ENCODE data around the gene RAB22A.

Gene RAB22A

DNA sequence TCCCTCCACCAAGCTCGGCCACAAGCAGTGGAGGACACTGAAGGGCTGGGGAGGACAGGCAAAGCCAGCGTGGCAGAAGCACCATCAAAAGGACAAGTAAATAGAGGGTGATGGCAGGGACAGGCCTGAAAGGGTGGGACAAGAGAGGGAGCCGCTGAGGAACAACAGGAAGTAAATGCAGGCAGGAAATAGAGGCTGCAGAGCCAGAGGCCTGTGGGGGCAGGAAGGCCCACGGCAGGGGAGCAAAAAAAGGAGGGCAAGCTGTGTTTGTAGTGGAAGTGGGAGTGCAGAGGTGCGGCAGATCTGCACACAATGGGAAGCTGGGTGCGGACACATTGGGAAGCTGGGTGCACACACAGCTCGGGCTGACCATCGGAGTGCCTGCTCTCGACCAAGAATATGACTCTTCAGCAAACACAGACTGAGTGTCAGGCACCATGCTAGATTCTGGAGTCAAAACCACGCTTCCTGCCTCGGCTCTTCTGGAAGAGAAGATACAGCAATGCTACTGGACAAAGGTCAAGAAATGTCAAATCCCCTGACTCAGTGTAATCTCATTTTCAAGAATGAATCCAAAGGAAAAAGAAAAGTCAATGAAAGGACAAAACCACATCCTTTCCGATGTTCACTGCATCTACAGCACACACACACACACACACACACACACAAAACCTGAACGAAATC lies 40.4 kb upstream of the RAB22A start:
- peak; percentile 41 for DNase-seq (ENCODE audit: low read depth)
- no peak overlapping the region for H3K4me3 ChIP-seq (ENCODE audit: low read depth, low read length)
- TF ChIP-seq POLR2A (IDR thresholded peaks at IDR 0.05; ENCODE audit: extremely low read depth, insufficient read length), result no peak
- TF ChIP-seq, protein P1, sequence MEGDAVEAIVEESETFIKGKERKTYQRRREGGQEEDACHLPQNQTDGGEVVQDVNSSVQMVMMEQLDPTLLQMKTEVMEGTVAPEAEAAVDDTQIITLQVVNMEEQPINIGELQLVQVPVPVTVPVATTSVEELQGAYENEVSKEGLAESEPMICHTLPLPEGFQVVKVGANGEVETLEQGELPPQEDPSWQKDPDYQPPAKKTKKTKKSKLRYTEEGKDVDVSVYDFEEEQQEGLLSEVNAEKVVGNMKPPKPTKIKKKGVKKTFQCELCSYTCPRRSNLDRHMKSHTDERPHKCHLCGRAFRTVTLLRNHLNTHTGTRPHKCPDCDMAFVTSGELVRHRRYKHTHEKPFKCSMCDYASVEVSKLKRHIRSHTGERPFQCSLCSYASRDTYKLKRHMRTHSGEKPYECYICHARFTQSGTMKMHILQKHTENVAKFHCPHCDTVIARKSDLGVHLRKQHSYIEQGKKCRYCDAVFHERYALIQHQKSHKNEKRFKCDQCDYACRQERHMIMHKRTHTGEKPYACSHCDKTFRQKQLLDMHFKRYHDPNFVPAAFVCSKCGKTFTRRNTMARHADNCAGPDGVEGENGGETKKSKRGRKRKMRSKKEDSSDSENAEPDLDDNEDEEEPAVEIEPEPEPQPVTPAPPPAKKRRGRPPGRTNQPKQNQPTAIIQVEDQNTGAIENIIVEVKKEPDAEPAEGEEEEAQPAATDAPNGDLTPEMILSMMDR (IDR thresholded peaks at IDR 0.05; ENCODE audit: low read depth, low read length), result no peak
- TF ChIP-seq, protein P2, sequence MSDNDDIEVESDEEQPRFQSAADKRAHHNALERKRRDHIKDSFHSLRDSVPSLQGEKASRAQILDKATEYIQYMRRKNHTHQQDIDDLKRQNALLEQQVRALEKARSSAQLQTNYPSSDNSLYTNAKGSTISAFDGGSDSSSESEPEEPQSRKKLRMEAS (IDR thresholded peaks at IDR 0.05; ENCODE audit: low read depth, low read length), result no peak
- TF ChIP-seq MYC (IDR thresholded peaks at IDR 0.05; ENCODE audit: low read depth, low read length), result no peak

DNA sequence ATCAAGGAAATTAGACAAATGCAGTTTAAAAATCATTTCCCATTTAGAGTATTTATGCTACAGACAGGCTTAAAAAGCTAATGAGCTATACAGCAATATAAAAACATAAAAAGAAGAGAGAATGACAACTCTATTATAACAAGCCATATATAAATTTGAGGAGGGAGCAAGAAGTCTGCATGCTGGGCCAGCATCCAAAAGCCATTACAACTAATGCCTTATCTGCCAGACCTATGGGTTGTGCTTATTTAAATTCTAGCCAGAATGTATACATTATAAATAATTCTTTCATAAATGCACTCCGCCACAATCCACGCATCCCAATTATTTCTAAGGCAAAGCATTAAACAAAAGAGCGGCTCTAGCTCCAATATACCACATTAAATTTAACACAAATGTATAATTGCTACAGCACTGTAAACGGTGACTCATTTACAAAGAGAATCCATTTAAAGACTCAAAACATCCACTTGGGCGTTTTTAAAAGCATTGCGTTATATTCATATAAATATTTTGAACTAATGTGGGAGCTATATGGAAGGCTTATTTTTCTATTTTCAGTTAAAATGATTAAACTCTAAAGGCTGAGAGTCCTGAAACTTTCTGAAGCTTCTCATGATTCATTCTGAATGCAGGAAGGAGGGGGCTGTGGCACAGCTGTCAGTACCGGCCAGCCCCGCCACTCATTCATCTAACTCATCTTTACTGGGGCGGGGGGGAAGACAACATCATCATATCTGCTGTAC lies 37.7 kb upstream of the RAB22A start:
- H3K4me3 ChIP-seq (ENCODE audit: low read depth, low read length), result no peak overlapping the region

DNA sequence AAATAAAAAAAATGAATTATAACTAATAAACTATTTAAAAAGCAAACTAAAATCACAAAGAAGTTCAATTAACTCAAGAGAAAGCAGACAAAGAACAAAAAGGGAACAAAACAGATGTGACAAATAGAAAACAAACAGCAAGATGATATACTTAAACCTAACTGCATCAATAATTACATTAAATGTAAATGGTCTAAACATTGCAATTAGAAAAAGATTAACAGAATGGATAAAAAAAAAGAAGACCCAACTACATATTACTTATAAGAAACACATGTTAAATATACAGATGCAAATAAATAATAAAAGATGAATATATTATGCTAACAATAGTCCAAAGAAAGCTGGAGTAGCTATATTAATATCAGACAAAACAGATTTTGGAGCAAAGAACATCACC lies 35.1 kb upstream of the RAB22A start:
- no peak for DNase-seq (ENCODE audit: low read depth)
- H3K4me3 ChIP-seq (ENCODE audit: low read depth, low read length), result no peak overlapping the region
- TF ChIP-seq POLR2A (IDR thresholded peaks at IDR 0.05; ENCODE audit: extremely low read depth, insufficient read length), result no peak
- TF ChIP-seq, protein P1 (IDR thresholded peaks at IDR 0.05; ENCODE audit: low read depth, low read length), result no peak
- TF ChIP-seq MYC (IDR thresholded peaks at IDR 0.05; ENCODE audit: low read depth, low read length), result no peak
- TF ChIP-seq, protein P2 (IDR thresholded peaks at IDR 0.05; ENCODE audit: low read depth, low read length), result no peak

More for the DNA sequence above, 37.7 kb upstream of the RAB22A start:
- TF ChIP-seq, protein P1 (IDR thresholded peaks at IDR 0.05; ENCODE audit: low read depth, low read length), result no peak
- TF ChIP-seq, protein P2 (IDR thresholded peaks at IDR 0.05; ENCODE audit: low read depth, low read length), result no peak
- TF ChIP-seq MYC (IDR thresholded peaks at IDR 0.05; ENCODE audit: low read depth, low read length) (no peak), POLR2A (IDR thresholded peaks at IDR 0.05; ENCODE audit: extremely low read depth, insufficient read length) (no peak)
- no peak for DNase-seq (ENCODE audit: low read depth)

DNA sequence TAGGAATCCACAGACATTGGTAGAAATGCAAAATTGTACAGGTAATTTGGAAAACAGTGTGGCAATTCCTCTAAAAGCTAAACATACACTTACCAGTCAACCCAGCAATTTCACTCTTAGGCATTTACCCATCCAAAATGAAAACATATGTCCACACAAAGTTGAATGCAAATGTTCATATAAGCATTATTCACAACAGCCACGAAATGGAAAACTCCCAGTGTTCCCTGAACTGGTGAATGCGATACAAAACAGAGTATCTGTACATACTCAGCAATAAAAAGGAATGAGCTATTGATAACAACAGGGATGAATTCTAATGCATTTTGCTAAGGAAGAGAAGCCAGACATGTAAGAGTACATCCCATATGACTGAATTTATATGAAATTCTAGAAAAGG lies 32.4 kb upstream of the RAB22A start:
- TF ChIP-seq, protein P1 (IDR thresholded peaks at IDR 0.05; ENCODE audit: low read depth, low read length), result no peak
- TF ChIP-seq POLR2A (IDR thresholded peaks at IDR 0.05; ENCODE audit: extremely low read depth, insufficient read length), result no peak
- TF ChIP-seq, protein P2 (IDR thresholded peaks at IDR 0.05; ENCODE audit: low read depth, low read length), result no peak
- no peak for TF ChIP-seq MYC (IDR thresholded peaks at IDR 0.05; ENCODE audit: low read depth, low read length)
- no peak overlapping the region for H3K4me3 ChIP-seq (ENCODE audit: low read depth, low read length)
- no peak for DNase-seq (ENCODE audit: low read depth)

DNA sequence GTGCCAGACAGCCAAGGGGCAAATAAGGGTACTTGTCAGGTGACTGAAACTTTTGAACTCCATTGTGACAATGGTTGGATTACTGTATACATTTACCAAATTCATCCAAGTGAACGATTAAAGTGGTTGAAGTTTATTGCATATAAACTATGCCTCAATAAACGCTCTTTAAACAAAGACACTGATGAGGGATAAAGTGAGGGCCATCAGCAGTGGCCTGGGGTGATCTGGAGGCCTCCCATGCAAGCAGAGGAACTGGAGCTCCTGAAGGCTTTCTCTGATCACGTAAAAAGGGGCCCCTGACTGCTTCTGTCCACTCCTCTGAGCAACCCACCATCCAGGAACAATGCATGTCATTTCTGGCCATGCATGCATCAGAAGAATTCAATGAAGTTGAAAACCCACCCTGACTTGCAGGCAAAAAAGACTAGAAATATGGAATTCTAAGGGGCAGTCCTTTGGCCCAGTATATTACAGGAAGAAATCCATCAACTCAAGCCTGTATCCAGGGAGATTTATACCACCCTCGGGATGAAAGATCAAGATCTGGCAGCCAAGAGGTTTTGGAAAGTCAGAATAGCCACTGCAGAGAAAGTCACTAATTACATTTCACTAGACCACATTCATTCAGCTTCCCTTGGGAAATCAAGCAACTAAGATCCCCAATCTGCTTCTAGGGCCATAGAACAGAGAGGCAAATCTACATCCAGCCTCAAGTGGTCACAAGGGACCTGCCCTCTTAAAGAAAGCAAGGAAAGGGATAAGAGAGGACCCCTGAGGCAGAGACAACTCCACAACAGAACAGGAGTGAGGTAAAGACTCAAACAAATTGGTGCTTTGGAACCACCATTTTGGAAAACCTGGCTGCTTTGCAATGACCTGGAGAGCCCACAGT lies 31.7 kb upstream of the RAB22A start:
- no peak for DNase-seq (ENCODE audit: low read depth)
- TF ChIP-seq POLR2A (IDR thresholded peaks at IDR 0.05; ENCODE audit: extremely low read depth, insufficient read length) (no peak), MYC (IDR thresholded peaks at IDR 0.05; ENCODE audit: low read depth, low read length) (no peak)
- TF ChIP-seq, protein P1 (IDR thresholded peaks at IDR 0.05; ENCODE audit: low read depth, low read length), result no peak
- TF ChIP-seq, protein P2 (IDR thresholded peaks at IDR 0.05; ENCODE audit: low read depth, low read length), result no peak
- H3K4me3 ChIP-seq (ENCODE audit: low read depth, low read length), result no peak overlapping the region
